C1 segment of cervical spinal cord (tissue), 14 donors: ENCODE data around the gene FNDC3A.
"Not testable (repeated sequence)": the region's sequence is repeated elsewhere in the genome, so short reads cannot be mapped to it uniquely, and the experiment has no call there.

ENCODE experiments used
- DNase-seq, 14 donors: peaks; one replicate each; lab custom pipeline; 2025; lab: John Stamatoyannopoulos, UW

The FNDC3A gene

GRCh38 chr13:48977286-48977625, 1.5 kb downstream of the FNDC3A start:
- DNase-seq, result peak in 1 of 14 donors; percentile 7

DNA sequence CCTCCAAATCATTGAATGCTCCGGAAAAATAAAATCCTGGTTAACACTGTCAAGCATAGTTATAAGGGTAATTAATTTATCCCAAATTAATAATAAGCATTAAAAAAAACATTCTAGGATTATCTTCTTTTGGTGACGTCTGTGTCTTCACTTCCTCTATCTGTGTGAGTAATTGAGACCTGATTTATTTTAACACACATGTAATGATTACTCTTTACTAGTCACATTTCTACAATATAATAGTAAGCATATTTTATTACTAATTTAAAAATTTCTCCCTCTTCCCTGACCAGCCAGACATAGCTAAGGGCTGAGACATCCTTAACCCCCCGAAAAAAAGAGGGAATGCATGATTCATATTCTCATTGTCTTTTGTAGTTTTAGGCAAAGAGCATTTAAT, 2.3 kb downstream of the FNDC3A start:
- no peak for DNase-seq

DNA sequence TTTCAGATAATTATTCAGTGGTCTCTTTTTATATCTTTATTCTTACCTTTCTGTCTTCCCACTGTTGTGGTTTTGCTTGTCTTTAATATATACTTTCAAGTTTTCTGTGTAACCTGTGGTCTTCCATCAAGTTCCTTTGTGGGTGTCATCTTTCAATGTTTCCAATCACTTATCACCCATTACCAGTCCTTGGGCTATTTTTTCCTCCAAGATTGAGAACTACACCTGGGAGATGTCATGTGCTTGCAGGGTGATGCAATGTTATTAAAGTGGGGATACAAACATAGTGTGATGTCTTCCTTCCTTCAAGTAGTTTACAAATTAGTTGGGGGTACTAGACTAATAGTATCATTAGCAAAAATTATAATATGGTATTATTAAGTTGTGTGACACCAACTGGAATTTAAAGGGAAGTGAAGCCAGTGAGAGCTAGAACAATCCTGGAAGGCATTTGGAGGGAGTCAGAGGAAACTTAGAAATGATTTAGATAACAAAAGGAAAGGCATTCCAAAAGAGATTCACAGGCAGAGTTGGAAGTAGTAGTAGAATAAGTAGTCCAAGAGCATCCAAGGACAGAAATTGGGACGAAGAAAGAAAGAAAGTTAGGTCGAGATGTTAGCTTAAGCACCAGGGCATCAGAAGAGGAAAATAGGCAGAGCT, 3.4 kb downstream of the FNDC3A start:
- no peak for DNase-seq

DNA sequence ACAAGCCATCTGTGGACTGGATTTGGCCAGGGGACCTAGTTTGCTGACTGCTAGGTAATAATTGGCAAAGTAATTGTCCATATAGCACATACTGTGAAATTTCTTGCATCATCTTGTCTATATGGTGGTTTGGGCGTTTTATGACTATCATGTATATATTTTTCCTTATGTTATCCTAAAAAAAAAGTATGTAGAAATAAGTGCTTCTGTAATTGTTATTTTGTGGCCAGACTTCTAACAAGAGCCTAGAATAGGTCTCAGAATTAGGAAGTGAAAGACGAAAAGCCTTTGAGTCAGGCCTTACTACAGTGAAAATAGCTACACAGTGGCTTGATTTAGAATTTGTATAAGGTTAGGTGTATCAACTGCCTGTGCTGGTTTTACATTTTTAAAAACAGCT, 4.2 kb downstream of the FNDC3A start:
- no peak for DNase-seq

DNA sequence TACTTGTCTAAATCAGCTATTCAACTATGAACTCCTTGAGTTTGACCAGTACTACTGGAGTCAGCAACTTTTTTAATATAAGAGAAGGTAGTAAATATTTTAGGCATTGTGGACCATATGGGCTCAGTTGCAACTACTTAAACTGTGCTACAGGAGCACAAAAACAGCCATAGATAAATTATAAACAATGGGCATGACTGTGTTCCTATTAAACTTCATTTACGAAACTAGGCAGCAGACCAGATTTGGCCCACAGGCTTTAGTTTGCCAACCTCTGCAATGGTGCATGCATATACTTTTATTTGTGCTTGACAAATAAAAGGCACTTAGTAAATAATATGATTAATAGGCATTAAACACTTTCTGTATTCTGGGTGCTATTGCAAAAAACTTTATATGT, 7.6 kb downstream of the FNDC3A start:
- DNase-seq, result no peak

GRCh38 chr13:48985756-48986155, 10.0 kb downstream of the FNDC3A start:
- no peak for DNase-seq

DNA sequence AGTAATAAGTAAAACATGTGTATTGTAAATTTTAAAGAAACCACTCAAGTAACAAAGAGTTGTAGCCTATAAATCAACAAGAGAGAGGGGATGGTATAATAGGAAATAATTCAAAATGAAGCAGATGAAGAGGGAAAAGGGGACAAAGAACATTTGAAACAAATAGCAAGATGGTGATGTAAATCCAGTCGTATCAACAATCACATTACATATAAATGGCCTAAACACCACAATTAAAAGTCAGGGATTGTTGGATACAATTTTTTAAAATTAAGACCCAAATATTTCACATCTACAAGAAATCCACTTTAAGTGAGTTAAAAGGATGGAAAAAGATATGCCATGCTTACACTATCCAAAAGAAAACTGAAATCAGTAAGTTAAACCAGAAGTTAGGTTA, 15.2 kb downstream of the FNDC3A start:
- DNase-seq, result no peak

DNA sequence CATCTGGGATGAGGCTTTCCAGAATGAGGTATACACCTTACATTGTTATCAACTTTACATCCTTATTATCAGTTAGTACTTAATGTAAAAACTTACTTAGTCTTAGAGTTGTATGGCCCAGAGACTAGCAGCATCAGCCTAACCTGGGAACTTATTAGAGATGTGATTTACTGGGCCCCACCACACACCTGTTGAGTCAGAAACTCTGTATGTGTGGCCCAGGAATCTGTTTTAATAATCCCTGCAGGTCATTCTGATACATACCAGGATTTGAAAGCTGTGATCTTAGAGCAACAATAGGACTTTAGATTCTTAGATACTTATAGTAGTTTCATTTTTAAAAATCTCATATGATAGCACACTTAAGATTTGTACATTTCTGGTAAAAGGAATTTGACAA, 17.4 kb downstream of the FNDC3A start:
- no peak for DNase-seq

GRCh38 chr13:48994706-48995105, 19.0 kb downstream of the FNDC3A start:
- no peak for DNase-seq

DNA sequence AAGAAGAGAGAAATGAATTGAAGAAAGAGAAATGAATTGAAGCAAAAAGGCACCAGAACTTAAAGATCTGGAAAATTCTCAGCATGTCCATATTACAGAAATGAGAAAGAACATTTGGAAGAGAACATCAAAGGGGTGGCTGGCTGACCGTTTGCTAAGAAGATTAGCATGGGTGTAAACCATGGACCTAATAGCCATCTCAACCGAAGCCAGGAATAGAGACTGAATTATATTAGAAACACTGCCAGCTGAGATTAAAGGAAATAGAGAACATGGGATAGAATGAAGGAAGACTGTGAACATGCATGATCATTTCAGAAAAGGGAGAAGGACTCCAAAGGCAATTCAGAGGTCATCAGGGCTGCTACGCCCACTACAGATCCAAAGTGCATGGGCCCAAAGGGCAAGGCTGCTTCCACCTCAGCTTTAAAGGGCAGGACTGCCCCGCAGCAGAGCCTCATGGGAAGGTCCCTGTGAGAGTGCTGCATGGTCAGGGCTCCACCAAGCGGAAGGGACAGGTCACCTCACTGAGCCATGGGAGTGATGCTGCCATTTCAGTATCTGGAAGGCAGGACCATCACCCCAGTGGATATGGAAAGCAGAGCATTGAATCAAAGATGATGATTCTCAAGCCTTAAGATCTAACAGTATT, 23.1 kb downstream of the FNDC3A start:
- peak in 1 of 14 donors; percentile 0 for DNase-seq

GRCh38 chr13:49000247-49000646, 24.5 kb downstream of the FNDC3A start:
- no peak for DNase-seq

DNA sequence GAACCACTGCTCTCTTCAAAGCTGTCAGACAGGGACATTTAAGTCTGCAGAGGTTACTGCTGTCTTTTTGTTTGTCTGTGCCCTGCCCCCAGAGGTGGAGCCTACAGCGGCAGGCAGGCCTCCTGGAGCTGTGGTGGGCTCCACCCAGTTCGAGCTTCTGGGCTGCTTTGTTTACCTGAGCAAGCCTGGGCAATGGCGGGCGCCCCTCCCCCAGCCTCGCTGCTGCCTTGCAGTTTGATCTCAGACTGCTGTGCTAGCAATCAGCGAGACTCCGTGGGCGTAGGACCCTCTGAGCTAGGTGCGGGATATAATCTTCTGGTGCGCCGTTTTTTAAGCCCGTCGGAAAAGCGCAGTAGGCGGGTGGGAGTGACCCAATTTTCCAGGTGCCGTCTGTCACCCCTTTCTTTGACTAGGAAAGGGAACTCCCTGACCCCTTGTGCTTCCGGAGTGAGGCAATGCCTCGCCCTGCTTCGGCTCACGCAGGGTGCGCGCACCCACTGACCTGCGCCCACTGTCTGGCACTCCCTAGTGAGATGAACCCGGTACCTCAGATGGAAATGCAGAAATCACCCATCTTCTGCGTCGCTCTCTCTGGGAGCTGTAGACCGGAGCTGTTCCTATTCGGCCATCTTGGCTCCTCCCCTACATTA, 43.4 kb downstream of the FNDC3A start:
- not testable (repeated sequence) for DNase-seq

DNA sequence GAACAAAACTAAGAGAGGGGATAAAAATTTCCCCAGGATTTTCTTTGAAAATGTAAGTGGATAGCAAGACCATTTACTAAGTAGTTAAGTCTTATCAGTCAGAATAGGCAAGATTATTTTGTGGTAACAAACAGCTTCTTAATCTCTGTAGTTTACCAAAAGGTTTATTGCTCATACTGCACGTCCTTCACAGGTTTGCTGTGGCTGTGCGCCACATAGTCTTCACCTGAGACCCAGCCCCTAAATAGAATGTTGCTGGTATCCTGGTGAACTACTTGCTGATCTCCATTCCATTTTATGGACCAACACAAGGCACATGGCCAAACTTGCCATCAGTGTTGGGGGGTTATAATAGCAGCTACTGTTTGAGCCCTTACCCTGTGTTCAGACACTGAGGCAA, 44.6 kb downstream of the FNDC3A start:
- DNase-seq, result no peak

DNA sequence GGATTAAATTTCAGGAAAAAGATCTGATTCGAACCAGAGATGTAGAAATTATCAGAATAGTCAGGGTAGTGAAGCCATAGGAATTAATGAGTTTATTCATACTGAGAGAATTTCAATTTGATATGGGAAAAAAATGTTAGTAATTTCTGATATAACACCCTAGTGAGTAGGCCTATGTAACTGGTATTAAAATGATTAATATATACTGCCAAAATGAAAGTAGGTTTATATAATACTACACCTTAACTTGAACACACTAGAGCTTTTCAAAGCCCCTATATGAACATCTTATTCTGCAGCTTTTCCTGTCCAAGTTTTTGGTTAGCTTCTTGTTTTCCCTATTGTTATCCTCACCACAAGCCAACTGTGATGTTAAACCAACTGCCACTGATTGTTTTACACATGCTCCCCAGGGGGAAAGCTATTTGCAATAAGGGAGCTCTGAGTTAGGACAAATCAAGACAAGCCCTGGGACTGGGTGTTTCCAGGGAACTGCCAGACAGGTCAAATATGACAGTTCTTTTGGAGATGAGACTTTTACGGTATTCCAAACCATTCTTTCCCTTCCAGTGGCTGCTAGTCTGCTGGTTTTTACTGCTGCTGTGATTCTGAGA, 45.3 kb downstream of the FNDC3A start:
- DNase-seq, result no peak

- DNase-seq, result no peak
These were observed 46.2 kb downstream of the FNDC3A start for GRCh38 chr13:49021953-49022352.

- no peak for DNase-seq
These were observed 46.9 kb downstream of the FNDC3A start for GRCh38 chr13:49022472-49023144.

GRCh38 chr13:49023431-49023830, 47.7 kb downstream of the FNDC3A start:
- no peak for DNase-seq

DNA sequence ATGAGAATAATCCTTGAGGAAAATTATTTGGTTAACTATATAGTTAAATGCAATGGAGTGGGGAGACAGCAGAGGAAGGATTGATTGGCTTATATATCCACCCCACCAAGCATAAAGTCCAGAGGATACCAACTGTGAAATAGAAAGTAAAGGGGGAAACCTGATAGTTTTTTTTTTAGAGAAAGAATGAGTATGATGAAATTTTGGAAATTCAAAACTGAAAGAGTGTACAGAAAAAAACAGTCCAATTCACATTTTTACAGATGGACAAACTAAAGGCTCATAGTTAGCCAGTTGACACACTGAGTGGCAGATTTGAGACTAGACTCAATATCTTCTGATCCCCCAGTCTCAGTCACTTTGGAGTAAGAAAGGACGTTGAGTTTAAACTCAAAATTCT, 51.1 kb downstream of the FNDC3A start:
- no peak for DNase-seq

DNA sequence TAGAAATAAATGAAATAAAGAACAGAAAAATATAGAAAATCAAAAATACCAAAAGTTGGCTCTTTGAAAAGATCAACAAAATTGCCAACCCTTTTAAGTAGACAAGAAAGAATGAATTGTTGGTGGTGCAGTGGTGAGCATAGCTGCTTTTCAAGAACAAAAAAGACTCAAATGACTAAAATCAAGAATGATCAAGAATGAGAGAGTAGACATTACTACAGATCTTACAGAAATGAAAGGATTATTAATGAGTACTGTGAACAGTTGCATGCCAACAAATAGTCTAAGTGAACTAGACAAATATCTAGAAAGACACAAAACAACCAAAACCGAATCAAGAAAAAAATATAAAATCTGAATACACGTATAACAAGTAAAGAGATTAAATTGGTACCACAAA, 53.9 kb downstream of the FNDC3A start:
- no peak for DNase-seq

GRCh38 chr13:49030213-49030612, 54.5 kb downstream of the FNDC3A start:
- DNase-seq, result no peak

GRCh38 chr13:49040872-49041271, 65.2 kb downstream of the FNDC3A start:
- DNase-seq, result no peak

- DNase-seq, result no peak
These were observed 66.8 kb downstream of the FNDC3A start for GRCh38 chr13:49042476-49042875.
